Measurements from ENCODE around the gene FAM193A.

DNA sequence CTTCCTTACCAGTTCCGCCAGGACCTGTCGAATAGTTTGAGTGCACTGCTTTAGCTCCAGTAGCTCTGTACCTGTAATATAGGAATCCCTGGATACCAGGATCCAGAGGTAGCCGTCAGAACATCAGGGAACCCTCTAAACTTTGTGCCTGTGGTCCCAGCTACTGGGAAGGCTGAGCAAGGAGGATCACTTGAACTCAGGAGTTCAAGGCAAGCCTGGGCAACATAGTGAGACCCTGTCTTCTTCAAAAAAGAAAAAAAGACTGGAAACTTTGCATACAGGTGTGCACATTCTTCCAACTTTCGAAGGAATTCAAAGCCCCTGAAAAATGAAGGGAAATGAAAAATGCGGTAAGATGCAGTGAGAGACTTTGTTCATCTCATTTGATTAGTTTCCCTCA lies 32.6 kb upstream of the FAM193A start:
- no peak for TF ChIP-seq GATA2 (IDR thresholded peaks at IDR 0.05; ENCODE audit: low read depth, low read length)
- TF ChIP-seq GATA3 (IDR thresholded peaks at IDR 0.05; ENCODE audit: low read depth, low read length): no peak

All from SH-SY5Y (cell line).